Astrocyte (in vitro differentiated cells and primary cell): ENCODE measurements around the gene MECP2.

Source experiments
- EZH2 ChIP-seq: IDR thresholded peaks from 2 replicates; pipeline ENCODE4 v1.6.1; 2012; ENCODE audit warnings: mild to moderate bottlenecking, low read length, inconsistent platforms; ENCODE audit not compliant: insufficient read depth
- TF ChIP-seq, protein P1 (sequence below): IDR thresholded peaks from 2 replicates; pipeline ENCODE4 v1.5.1; 2011; ENCODE audit warnings: low read depth, mild to moderate bottlenecking, inconsistent platforms, low read length, moderate library complexity; ENCODE audit not compliant: insufficient read depth

DNA sequence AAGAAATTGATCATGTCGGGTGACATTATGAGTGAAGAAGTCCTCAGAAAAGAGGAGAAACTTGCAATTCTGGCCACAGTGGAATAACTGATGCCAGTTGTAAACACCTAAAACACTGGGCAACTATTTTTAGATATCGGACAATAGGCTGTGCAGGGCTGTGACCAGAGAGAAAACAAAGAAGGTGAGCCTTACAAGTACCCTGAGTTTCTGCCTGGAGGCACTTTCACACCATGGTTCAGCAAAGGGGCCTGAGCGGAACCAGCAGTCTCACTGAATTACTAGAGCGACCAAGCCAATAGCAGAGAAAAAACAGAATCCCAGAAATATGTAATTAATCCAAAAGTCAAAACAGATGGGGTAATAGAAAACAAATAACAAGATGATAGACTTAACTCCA, 89.0 kb downstream of the MECP2 start:
- no peak for TF ChIP-seq EZH2
- TF ChIP-seq, protein P1, sequence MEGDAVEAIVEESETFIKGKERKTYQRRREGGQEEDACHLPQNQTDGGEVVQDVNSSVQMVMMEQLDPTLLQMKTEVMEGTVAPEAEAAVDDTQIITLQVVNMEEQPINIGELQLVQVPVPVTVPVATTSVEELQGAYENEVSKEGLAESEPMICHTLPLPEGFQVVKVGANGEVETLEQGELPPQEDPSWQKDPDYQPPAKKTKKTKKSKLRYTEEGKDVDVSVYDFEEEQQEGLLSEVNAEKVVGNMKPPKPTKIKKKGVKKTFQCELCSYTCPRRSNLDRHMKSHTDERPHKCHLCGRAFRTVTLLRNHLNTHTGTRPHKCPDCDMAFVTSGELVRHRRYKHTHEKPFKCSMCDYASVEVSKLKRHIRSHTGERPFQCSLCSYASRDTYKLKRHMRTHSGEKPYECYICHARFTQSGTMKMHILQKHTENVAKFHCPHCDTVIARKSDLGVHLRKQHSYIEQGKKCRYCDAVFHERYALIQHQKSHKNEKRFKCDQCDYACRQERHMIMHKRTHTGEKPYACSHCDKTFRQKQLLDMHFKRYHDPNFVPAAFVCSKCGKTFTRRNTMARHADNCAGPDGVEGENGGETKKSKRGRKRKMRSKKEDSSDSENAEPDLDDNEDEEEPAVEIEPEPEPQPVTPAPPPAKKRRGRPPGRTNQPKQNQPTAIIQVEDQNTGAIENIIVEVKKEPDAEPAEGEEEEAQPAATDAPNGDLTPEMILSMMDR = no peak
